PC-9 (cell line): ENCODE results near the gene ENO2. TPM values are rescaled to one million over a fixed set of nuclear protein-coding genes. Genes with fewer than 3 reads are reported as not detected.
"Not testable (repeated sequence)": the region's sequence is repeated elsewhere in the genome, so short reads cannot be mapped to it uniquely, and the experiment has no call there.

Experiments
- BruUV-seq: library from RNA; stranded (reverse); fragments of 400-500 nt; replicated peaks from 2 replicates; lab custom pipeline; 2021; lab: Mats Ljungman, UMichigan
- CTCF ChIA-PET: fragments of 300-600 bp; sonication (Branson Sonifier 250); formaldehyde crosslinking; loops from one replicate; lab custom pipeline; 2022; ENCODE audit warnings: antibody characterized with exemption; lab: Charles Lee
- POLR2A ChIA-PET: fragments of 300-600 bp; sonication (Branson Sonifier 250); formaldehyde crosslinking; loops from one replicate; lab custom pipeline; 2022; ENCODE audit warnings: antibody characterized with exemption; ENCODE audit not compliant: unreplicated experiment; lab: Charles Lee
- DNase-seq, 2 experiments: peaks; one replicate each; pipeline versions ENCODE4 v3.0.0 to v3.0.0-alpha.2; 2015 to 2022; ENCODE audit warnings: mixed read lengths in 1 of 2
- H2AFZ ChIP-seq: fragments of 200-600 bp; sonication (generic); 2 replicates; pipeline ENCODE4 v1.8.1; 2017; ENCODE audit warnings: antibody characterized with exemption
- H3F3A ChIP-seq: fragments of 200-600 bp; sonication (generic); 2 replicates; pipeline ENCODE4 v1.8.1; 2017; ENCODE audit warnings: antibody characterized with exemption, mild to moderate bottlenecking, low read depth; ENCODE audit not compliant: insufficient read depth
- H3K27ac ChIP-seq: fragments of 200-600 bp; sonication (generic); 2 replicates; pipeline ENCODE4 v1.6.1; 2016; ENCODE audit warnings: mixed run types
- H3K27me3 ChIP-seq: fragments of 200-600 bp; sonication (generic); 2 replicates; pipeline ENCODE4 v1.6.1; 2016; ENCODE audit warnings: low read depth, mixed run types; ENCODE audit not compliant: insufficient read depth
- H3K36me3 ChIP-seq: fragments of 200-600 bp; sonication (generic); 2 replicates; pipeline ENCODE4 v1.6.1; 2016; ENCODE audit warnings: low read depth, mixed run types
- H3K4me1 ChIP-seq: fragments of 200-600 bp; sonication (generic); replicated peaks from 2 replicates; pipeline ENCODE4 v1.6.1; 2016; ENCODE audit warnings: mixed run types; ENCODE audit not compliant: insufficient read depth
- H3K4me2 ChIP-seq: fragments of 200-600 bp; sonication (generic); 2 replicates; pipeline ENCODE4 v1.6.1; 2017; ENCODE audit warnings: mixed run types
- H3K4me3 ChIP-seq: fragments of 200-600 bp; sonication (generic); 2 replicates; pipeline ENCODE4 v1.6.1; 2016; ENCODE audit warnings: mixed run types
- H3K79me2 ChIP-seq: fragments of 200-600 bp; sonication (generic); 2 replicates; pipeline ENCODE4 v1.6.1; 2017; ENCODE audit warnings: low read depth, mixed run types
- H3K9me2 ChIP-seq: fragments of 200-600 bp; sonication (generic); 2 replicates; pipeline ENCODE4 v1.8.1; 2017; ENCODE audit warnings: mild to moderate bottlenecking; ENCODE audit not compliant: insufficient read depth
- H3K9me3 ChIP-seq: fragments of 200-600 bp; sonication (generic); 2 replicates; pipeline ENCODE4 v1.8.1; 2016; ENCODE audit warnings: low read depth; ENCODE audit not compliant: insufficient read depth
- H4K20me1 ChIP-seq: fragments of 200-600 bp; sonication (generic); 2 replicates; pipeline ENCODE4 v1.8.1; 2017; ENCODE audit not compliant: insufficient read depth
- CTCF ChIP-seq: fragments of 200-600 bp; sonication (generic); conservative IDR thresholded peaks from 2 replicates; pipeline ENCODE4 v1.6.1; 2017; ENCODE audit warnings: mixed run types, antibody characterized with exemption, mild to moderate bottlenecking, moderate library complexity
- EZH2 ChIP-seq: fragments of 200-600 bp; sonication (generic); IDR thresholded peaks from 2 replicates; pipeline ENCODE4 v1.8.0; 2017; ENCODE audit warnings: antibody characterized with exemption, low read depth
- intact Hi-C: fragments of 100-400 bp; cut with micrococcal nuclease; formaldehyde crosslinking; loops from one replicate; pipeline ENCODE4 v1.10.0; 2022; ENCODE audit not compliant: unreplicated experiment
- total RNA-seq: library from RNA; stranded (reverse); gene quantifications from 2 replicates; pipeline ENCODE4 v1.2.3, GENCODE V29; 2021

ENO2 gene
- total RNA-seq, 1 experiment from 2014 or later, result 38.8 TPM

GRCh38 chr12:6904280-6905276 is 9.8 kb upstream of the ENO2 start, which contains the start of gene LRRC23:
LRRC23 (plus strand) TSS chr12:6904822; CDS start chr12:6905634, 812 bp downstream.
- Histone ChIP-seq H3F3A (peaks cover 31% of the 10 kb centered on the region; the same call in 1 of the 2 replicates), H3K4me2 (peak within 1 kb of the TSS; percentile 97), H3K27me3 (no peaks in the 10 kb centered on the region), H3K79me2 (no peaks in the 10 kb centered on the region), H3K36me3 (no peaks in the 10 kb centered on the region), H3K9me3 (no peaks in the 10 kb centered on the region), H3K27ac (0 out of 2 replicates have a peak within 1 kb of the TSS, but pooled peaks have one; percentile 1), H3K4me3 (peak within 1 kb of the TSS; percentile 86), H3K4me1 (peaks cover 22% of the 10 kb centered on the region), H4K20me1 (no peaks in the 10 kb centered on the region), H3K9me2 (no peaks in the 10 kb centered on the region), H2AFZ (peak within 1 kb of the TSS; percentile 97)
- TSS peak; percentile 57 for BruUV-seq
- intact Hi-C loops, result loop anchor here (2.0 kb wide), 1 partner anchor 52 kb away; the partner anchor contains the start of gene USP5
- POLR2A ChIA-PET, result interaction anchor here (0.7 to 1.0 kb wide), 3 partner anchors 32 to 138 kb away, joined by 5 to 16 read pairs (median 9); partner anchors contain the start of genes PTMS and SPSB2
- TF ChIP-seq EZH2 (no peak), CTCF (no peak)
- peak; percentile 93 to 98 for DNase-seq
- CTCF ChIA-PET, result interaction anchor here (0.7 to 2.2 kb wide), 3 partner anchors 13 to 32 kb away, joined by 3 to 14 read pairs (median 7); partner anchors contain the start of gene SPSB2

- Histone ChIP-seq H3K36me3 (no peaks in the 10 kb centered on the region), H3K9me2 (no peaks in the 10 kb centered on the region), H3K79me2 (no peaks in the 10 kb centered on the region), H3K9me3 (no peaks in the 10 kb centered on the region), H3K27ac (no peak overlapping the region), H3K27me3 (no peaks in the 10 kb centered on the region), H3K4me3 (peak overlapping the region; percentile 86), H2AFZ (no peak overlapping the region; the same call in 1 of the 2 replicates), H4K20me1 (no peaks in the 10 kb centered on the region), H3F3A (peaks cover 24% of the 10 kb centered on the region; the same call in 1 of the 2 replicates), H3K4me2 (peak overlapping the region; percentile 97), H3K4me1 (peaks cover 22% of the 10 kb centered on the region)
- no TSS peak for BruUV-seq
- CTCF ChIA-PET, result interaction anchor here (0.7 kb wide), 1 partner anchor 15 kb away, joined by 14 read pairs; no protein-coding TSS in a partner anchor
- DNase-seq, result no peak
- TF ChIP-seq CTCF (no peak), EZH2 (no peak)
- POLR2A ChIA-PET, result interaction anchor here (0.6 to 0.7 kb wide), 4 partner anchors 8 to 139 kb away, joined by 4 to 16 read pairs (median 10); partner anchors contain the start of gene PTMS
- intact Hi-C loops, result loop anchor here (2.0 kb wide), 1 partner anchor 53 kb away; the partner anchor contains the start of gene USP5
Observed at GRCh38 chr12:6905414-6906040, 8.9 kb upstream of the ENO2 start.

- POLR2A ChIA-PET, result interaction anchor here (0.6 to 0.7 kb wide), 3 partner anchors 17 to 219 kb away, joined by 3 to 8 read pairs (median 4); partner anchors contain the start of gene ZNF384
- intact Hi-C loops, H3K79me2 ChIP-seq, H3K4me2 ChIP-seq, H3K9me3 ChIP-seq, H3K27ac ChIP-seq, H4K20me1 ChIP-seq, H3K4me3 ChIP-seq, H2AFZ ChIP-seq, H3K27me3 ChIP-seq, H3K9me2 ChIP-seq, DNase-seq, BruUV-seq, H3K36me3 ChIP-seq: not testable (repeated sequence)
- peaks cover 18% of the 10 kb centered on the region for H3K4me1 ChIP-seq
- peaks cover 20% of the 10 kb centered on the region; the same call in 1 of the 2 replicates for H3F3A ChIP-seq
- CTCF ChIA-PET, result interaction anchor here (0.7 kb wide), 2 partner anchors 21 to 36 kb away, joined by 7 to 28 read pairs; no protein-coding TSS in a partner anchor
Observed at GRCh38 chr12:6908141-6908540, 6.2 kb upstream of the ENO2 start.
